GM18520 (cell line): ENCODE results near the gene MADCAM1.
"Not testable (repeated sequence)": the region's sequence is repeated elsewhere in the genome, so short reads cannot be mapped to it uniquely, and the experiment has no call there.

Experiments
- ATAC-seq: cut with Tn5 transposase; IDR thresholded peaks from one replicate; pipeline ENCODE4 v1.9.1; 2021; ENCODE audit not compliant: unreplicated experiment

Gene MADCAM1

DNA sequence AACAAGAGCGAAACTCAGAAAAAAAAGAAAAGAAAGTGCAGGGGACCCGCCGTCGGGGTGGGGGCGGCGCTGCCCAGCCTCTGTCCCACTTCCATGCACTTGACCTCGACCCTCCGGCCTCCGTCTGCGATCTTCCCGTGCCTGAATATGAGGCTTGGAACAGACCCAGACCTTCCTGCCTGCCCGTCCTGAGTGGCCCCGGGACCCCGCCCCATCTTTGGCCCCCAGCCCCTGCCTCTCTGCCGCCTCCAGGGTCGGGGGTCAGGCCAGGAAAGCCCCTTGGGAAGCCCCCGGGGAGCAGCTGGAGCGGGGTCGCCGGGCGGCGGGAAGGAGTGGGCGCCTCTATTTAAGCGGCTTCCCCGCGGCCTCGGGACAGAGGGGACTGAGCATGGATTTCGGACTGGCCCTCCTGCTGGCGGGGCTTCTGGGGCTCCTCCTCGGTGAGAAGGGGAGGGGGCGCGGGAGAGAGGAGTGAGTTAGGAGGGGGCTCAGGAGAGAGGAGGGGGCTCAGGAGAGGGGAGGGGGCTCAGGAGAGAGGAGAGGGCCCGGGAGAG, at the start of gene MADCAM1:
Gene MADCAM1, plus strand, starts transcription at position 375 of the 554 bp plus-strand sequence. Its CDS starts 14 bp downstream, at position 389.
- ATAC-seq, result no peak

- ATAC-seq, result no peak
Observed at GRCh38 chr19:447064-447426, 49.2 kb upstream of the MADCAM1 start.

GRCh38 chr19:447816-448560, 48.3 kb upstream of the MADCAM1 start:
- ATAC-seq, result no peak

DNA sequence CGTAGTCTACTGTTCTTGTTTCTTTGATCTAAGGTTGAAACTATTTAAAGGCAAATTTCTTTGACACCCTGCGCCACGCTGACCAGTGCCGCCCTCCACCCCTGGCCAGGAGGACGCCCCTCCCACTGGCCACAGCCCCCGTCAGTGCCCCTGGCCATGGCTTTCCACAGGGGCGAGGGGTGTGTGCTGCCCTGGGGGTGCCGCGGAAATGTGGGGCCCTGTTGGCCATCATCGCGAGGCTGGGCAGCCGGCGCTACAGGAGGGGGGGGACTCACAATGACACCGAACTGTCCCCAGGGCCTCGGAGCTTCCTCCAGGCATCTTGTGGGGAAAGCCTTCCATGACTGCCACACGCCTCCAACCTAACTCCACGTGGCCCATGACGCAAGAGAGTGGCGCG, 46.4 kb upstream of the MADCAM1 start:
- ATAC-seq, result no peak

DNA sequence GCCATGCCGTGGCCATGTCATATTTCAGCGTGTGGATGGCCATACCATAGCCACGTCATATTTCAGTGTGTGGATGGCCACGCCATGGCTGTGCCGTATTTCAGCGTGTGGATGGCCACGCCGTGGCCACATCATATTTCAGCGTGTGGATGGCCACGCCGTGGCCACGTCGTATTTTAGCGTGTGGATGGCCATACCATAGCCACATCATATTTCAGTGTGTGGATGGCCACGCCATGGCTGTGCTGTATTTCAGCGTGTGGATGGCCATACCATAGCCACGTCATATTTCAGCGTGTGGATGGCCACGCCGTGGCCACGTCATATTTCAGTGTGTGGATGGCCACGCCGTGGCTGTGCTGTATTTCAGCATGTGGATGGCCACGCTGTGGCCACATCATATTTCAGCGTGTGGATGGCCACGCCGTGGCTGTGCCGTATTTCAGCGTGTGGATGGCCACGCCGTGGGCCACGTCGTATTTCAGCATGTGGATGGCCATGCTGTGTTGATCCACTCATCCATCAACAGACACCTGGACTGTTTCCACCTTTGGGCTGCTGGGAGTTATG, 45.3 kb upstream of the MADCAM1 start:
- ATAC-seq, result not testable (repeated sequence)

- ATAC-seq, result no peak
Observed at GRCh38 chr19:452829-453228, 43.5 kb upstream of the MADCAM1 start.

GRCh38 chr19:453606-454005, 42.7 kb upstream of the MADCAM1 start:
- ATAC-seq, result no peak

DNA sequence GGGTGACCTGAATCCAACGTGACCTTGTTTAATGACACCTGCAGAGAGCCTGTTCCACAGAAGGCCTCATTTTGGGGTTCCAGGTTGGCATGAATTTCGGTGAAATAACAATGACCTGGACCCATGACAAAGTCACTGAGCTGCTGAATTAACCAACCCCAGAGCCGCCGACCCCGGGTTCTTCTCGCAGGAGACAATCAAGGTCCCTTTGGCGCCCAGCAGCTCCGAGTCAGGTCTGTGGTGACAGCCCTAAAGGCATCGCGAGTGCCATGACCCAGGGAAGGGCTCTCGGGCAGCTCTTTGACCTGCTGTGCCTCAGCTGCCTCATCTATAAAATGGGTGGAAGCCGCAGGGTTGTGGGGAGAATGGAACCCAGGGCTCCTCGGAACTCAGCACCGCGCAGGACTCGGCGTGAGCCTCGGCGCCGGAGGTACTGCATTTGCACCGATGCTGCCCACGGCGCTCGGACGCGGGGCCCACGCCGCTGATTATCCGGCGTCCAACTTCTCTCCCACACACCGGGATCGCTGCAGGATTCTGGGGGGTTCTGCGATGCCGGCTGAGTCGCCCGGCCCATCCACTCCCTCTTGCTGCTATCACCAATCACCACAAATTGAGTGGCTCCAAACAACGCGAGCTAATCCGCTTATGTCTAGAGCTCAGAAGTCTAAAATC, 41.1 kb upstream of the MADCAM1 start:
- ATAC-seq, result no peak

GRCh38 chr19:455851-456546, 40.3 kb upstream of the MADCAM1 start:
- no peak for ATAC-seq

- no peak for ATAC-seq
Observed at GRCh38 chr19:456547-457110, 39.7 kb upstream of the MADCAM1 start.

DNA sequence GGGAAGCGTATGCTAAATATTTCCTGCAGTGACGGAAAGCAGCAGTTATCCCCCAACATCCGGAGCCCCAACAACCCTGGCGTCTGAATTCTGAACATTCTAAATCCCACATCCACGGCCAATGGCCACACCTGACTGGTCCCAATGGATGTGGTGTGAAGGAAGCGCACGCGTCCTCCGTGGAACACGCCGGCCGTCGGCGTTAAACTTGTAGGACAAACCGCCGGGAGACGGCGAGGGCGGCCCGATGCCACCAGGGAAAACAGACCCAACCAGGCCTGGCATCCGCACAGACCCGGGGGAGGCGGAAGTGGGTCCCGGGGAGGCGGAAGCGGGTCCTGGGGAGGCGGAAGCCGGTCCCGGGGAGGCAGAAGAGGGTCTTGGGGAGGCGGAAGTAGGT, 38.6 kb upstream of the MADCAM1 start:
- no peak for ATAC-seq

DNA sequence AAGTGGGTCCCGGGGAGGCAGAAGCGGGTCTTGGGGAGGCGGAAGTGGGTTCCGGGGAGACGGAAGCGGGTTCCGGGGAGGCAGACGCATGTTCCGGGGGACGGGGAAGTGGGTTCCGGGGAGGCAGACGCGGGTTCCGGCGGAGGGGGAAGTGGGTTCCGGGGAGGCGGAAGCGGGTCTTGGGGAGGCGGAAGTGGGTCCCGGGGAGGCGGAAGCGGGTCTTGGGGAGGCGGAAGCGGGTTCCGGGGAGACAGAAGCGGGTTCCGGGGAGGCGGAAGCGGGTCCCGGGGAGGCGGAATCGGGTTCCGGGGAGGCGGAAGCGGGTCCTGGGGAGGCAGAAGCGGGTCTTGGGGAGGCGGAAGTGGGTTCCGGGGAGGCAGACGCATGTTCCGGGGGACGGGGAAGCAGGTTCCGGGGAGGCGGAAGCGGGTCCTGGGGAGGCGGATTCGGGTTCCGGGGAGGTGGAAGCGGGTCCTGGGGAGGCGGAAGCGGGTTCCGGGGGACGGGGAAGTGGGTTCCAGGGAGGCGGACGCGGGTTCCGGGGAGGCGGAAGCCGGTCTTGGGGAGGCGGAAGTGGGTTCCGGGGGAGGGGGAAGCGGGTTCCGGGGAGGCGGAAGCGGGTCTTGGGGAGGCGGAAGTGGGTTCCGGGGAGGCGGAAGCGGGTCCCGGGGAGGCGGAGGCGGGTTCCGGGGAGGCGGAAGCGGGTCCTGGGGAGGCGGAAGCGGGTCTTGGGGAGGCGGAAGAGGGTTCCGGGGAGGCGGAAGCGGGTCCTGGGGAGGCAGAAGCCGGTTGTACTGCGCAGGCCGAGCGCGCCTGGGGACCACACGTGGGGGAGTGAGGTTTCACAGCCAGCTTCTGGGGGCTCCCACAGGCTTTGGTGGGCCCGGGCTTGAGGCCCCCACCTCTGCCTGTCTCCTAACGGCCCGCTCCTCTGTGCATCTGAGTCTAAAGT, 37.9 kb upstream of the MADCAM1 start:
- no peak for ATAC-seq

DNA sequence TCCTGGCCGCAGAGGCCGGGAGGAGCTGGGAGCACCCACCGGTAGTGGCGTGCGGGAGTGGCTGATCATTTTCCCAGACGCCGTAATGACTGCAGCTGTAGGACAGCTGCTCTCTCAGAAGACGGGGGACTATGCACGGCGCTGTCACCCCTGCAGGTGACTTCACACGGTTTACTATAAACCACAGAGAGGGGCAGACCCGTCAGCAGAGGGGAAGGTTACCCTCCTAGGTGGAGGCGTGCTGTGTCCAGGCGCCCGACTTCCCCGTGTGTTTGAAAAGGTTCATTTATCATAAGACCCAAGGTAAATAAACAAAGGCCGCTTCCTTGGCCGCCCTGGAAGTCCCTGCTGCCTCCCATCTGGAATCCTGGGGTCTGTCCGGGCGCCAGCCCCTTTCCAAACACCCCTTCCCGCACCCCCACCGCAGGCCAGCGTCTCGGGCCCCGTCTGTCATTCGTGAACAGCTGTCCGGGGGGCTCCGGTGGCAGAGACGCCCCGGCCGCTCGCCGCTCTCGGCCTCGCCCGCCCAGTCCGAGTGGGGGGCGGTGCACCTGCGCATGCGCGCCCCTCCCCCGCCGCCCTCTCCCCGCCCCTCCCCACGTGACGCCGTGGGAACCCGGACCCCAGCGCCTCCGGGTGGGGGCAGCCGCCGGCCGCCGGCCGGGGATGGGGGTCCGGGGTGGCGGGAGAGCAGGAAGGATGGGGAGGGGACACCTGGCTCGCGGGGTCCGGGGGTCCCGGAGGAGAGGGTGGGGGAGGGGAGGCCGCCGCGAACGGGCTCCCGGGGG, 36.4 kb upstream of the MADCAM1 start:
- ATAC-seq, result no peak

DNA sequence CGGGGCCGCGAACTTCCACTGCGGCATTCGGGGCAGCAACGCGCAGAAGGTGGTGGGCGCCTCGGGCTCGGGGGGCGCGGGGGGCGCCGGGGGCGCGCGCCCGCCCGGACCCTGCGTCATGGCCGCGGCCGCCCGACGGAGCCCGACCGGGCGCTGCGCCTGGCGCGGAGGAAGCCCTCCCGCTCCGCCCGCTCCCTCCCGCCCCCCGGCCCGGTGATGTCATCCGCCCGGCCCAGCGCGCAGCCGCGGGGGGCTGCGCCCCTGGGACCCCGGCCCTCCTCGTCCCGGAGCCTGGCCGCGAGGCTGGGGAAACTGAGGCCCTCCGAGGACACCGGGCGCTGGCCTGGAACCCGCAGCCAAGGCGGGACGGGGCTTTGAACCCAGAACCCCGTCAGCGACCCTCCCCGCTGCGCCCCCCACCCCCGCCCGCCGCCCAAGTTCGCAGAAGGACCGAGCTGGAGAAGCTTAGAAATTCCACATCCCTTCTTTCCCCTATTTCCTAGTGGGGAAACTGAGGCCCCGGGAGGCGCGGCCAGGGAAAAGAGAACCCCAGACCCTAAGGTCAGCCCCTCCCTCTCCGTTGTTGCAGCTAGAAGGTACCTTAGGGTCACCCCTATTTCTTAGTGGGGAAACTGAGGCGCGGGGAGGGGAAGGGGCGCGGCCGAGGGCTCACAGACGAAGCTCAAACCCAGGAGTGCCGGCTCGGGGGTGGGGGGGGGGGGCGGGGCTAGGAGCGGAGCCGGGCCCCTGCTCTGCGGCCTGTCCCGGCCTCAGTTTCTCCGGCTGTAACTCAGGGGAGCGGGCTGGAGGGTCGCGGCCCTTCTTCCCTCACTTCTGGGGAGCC, 35.2 kb upstream of the MADCAM1 start, which contains the start of gene SHC2:
Gene SHC2, minus strand, starts transcription at position 157 of the 844 bp plus-strand sequence. Its CDS starts 37 bp downstream, at position 120.
- no peak for ATAC-seq

GRCh38 chr19:461721-462551, 34.4 kb upstream of the MADCAM1 start:
- no peak for ATAC-seq

DNA sequence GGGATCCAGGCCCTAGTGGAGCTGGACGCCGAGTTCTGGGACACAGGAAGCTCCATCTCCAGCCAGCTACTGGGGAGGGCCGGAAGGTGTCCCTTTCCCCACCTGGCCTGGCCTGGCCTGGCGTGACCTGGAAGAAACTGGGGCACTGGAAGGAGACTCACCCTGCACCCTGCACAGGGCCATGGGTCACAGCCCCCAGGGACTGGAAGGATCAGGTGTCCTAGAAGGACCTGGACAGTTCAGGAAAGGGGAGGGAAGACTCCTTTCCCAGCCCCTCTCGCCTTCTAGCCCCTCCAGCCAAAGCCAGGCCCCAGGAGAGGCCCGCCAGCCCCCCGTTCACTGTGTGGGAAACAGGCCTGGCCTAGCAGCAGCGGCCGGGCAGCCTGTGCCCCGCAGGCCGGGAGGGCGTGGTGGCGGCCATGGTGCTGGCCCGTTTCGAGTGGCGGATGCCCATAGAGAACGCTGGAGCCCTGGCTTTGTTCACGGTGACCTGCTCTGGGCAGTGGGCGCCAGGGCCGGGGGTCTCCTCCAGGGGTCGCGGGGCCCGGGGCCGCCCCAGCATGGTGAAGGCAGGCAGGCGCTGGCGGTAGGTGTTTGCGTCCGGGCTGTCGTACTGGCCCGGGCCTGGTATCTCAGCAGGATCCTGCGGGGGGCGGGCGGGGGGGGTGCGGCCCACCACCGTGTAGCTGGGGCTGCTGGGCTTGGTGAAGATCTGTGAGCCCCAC, 32.6 kb upstream of the MADCAM1 start:
- ATAC-seq, result no peak

DNA sequence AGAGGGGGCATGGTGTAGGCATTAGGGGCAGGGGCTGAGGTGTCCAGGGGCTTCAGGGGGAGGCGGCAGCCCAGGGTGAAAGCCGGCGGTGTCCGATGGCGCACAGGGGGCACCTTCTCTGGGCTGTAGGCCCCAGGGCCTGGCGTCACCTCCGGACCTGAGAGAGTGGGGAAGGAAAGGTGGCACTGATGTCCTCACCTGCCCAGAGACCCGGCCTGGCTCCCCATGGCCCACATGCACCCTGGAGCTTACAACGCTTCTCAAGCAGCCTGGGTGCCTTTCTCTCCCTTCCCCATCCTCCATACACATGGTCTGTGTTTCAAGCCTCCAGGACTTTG, 32.1 kb upstream of the MADCAM1 start:
- ATAC-seq, result no peak
